GM12865 (cell line): ENCODE measurements around the gene CNTNAP2.
"Not testable (repeated sequence)": the region's sequence is repeated elsewhere in the genome, so short reads cannot be mapped to it uniquely, and the experiment has no call there.

Experiments
- DNase-seq: peaks from one replicate; pipeline ENCODE4 v3.0.0; 2010; ENCODE audit warnings: low read depth
- H3K4me3 ChIP-seq: 2 replicates; pipeline ENCODE4 v1.5.1; 2011; ENCODE audit warnings: mild to moderate bottlenecking, low read depth, low read length, control low read depth
- TF ChIP-seq, protein P1 (sequence below): IDR thresholded peaks from 2 replicates; pipeline ENCODE4 v1.5.1; 2011; ENCODE audit warnings: low read length, control low read depth, low read depth, inconsistent platforms; ENCODE audit not compliant: insufficient read depth; ENCODE audit errors: missing control alignments

The CNTNAP2 gene

DNA sequence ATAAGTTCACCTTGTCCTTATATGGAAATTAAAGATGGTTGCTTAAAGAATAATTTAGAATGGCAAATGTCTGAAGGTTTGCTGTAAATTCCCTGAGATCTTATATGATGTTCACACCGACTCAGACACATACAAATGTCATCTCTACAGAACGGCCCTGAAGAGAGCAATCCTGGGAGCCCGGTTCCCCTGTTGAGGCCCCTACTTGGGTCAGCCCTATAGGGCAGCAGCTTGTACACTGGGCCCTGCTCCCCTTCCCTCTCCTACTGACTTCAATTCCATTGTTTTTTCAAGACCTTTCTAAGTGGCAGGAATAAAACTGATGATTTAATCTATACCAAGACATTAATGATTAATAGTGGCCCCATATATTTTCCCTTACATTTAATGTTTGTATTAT lies 1660.7 kb downstream of the CNTNAP2 start:
- H3K4me3 ChIP-seq, result no peak overlapping the region
- TF ChIP-seq, protein P1, sequence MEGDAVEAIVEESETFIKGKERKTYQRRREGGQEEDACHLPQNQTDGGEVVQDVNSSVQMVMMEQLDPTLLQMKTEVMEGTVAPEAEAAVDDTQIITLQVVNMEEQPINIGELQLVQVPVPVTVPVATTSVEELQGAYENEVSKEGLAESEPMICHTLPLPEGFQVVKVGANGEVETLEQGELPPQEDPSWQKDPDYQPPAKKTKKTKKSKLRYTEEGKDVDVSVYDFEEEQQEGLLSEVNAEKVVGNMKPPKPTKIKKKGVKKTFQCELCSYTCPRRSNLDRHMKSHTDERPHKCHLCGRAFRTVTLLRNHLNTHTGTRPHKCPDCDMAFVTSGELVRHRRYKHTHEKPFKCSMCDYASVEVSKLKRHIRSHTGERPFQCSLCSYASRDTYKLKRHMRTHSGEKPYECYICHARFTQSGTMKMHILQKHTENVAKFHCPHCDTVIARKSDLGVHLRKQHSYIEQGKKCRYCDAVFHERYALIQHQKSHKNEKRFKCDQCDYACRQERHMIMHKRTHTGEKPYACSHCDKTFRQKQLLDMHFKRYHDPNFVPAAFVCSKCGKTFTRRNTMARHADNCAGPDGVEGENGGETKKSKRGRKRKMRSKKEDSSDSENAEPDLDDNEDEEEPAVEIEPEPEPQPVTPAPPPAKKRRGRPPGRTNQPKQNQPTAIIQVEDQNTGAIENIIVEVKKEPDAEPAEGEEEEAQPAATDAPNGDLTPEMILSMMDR, result no peak
- DNase-seq, result no peak

DNA sequence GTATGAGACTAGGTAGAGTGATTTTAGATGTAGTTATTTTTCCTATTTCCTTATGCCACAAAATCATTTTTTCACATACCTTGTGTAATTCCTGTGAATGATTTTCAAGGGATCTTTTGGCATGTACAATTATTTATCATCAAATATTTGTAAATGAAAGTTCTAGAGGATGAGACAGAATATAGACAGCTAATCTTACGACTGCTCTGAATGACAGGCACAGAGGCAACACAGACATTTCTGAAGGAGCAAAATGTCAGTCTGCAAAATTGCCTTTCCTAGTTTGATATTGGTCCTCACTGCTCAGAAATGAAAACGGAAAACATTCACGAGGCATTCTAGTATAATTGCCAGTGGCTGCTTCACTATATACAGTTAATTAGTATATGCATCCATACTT lies 1663.3 kb downstream of the CNTNAP2 start:
- H3K4me3 ChIP-seq, result no peak overlapping the region
- DNase-seq, result no peak
- TF ChIP-seq, protein P1, result no peak

DNA sequence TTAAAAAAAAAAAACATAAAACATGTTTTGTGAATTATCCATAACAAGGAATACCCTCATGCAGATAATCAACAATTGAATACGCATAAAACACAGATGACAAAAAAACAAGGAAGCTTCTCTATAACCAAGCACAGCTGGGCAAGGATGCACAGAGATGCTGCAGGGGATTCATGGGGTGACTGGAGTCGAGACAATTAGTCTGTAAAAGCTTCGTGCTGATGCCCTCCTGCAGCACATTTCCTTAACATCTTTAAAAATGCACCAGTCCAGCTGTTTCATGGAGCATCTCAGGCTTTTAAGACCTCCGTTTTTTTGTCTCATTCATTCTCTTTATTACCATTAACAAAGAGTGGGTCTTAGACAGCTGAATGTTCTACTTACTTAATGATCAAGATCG lies 1680.0 kb downstream of the CNTNAP2 start:
- DNase-seq, result no peak
- H3K4me3 ChIP-seq, result no peak overlapping the region
- TF ChIP-seq, protein P1, result no peak

DNA sequence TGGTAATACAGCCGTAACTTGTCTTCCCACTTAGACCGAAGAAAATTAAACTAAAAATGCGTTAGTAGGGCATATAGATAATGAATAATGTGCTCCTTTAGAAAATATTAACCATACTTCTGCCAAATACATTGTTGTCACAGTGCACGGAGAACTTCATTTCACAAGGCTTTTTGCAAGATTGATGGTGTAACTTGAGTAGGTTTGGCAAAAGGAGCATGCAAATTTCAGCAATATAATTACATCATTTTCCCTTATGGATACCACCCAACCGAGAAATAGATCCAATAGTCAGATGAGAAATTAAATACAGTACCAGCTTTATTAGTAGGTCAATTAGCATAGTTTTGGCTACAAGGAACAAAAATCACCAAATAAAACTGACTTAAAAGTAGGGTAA lies 1681.4 kb downstream of the CNTNAP2 start:
- no peak for DNase-seq
- TF ChIP-seq, protein P1, result no peak
- H3K4me3 ChIP-seq, result no peak overlapping the region

DNA sequence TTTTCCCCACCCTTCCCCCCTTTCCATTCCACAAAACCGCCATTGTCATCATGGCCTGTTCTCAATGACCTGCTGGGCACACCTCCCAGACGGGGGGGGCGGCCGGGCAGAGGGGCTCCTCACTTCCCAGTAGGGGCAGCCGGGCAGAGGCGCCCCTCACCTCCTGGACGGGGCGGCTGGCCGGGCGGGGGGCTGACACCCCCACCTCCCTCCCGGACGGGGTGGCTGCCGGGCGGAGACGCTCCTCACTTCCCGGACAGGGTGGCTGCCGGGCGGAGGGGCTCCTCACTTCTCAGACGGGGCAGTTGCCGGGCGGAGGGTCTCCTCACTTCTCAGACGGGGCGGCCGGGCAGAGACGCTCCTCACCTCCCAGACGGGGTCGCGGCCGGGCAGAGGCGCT lies 1685.2 kb downstream of the CNTNAP2 start:
- DNase-seq, H3K4me3 ChIP-seq: not testable (repeated sequence)

DNA sequence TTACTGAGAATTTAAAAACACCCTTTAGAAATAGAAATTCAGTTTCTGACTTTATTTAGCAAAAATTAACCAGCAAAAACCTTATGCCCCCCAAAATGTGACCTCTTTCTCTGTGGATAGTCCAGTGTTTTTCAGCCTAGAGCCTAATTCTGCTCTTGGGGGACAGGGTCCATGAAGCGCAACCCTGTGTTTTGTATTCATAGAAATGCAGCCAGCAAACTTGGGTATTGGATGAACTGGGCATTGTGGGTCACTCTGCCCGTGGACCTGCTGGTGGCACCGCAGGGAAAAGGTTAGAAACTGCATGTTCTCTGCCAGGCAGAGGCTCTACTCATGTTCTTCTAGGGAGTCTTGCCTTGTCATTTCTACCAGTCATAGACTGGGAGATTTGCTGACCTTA lies 1686.5 kb downstream of the CNTNAP2 start:
- H3K4me3 ChIP-seq, result no peak overlapping the region
- TF ChIP-seq, protein P1, result no peak
- DNase-seq, result no peak

DNA sequence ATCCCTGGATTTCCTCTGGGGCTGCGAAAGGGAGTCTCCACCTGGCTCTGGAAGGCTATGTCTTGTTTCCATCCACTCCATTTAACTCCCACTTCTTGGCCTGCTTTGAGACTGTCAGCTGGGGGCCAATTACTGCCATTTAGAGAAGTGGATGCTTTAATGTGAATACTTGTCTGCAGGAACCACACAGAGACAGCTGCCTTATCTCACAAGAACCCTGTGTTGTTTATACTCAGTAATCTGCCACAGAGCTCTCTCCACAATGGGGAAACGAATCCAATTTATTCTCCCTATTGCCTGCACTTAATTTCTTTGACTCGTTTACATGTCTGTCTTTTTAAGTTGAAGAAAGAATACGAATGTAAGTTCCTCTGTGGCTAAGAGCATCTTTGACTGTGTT lies 1687.0 kb downstream of the CNTNAP2 start:
- no peak overlapping the region for H3K4me3 ChIP-seq
- DNase-seq, result no peak
- TF ChIP-seq, protein P1, result no peak

DNA sequence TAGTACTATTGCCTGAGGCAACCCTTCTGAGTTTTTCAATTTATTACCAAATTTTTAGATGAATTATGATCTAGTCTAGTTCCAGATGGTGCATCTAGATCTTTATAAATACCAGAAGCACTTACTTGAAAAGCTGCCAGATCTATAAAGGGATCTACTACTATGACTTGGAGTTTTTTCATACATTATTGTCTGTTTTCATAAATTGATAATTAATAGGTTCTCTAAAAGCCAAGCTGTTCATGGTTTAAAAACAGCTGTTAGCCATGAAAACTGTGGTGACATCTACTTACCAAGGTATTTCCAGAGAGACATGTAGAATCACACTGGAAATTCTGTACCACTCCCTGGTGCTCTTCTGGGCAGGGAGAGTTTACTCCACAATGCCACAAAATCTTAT lies 1687.4 kb downstream of the CNTNAP2 start:
- TF ChIP-seq, protein P1, result no peak
- H3K4me3 ChIP-seq, result no peak overlapping the region
- no peak for DNase-seq
